ENCODE measurements around the gene EMX2.
"Not testable (repeated sequence)": the region's sequence is repeated elsewhere in the genome, so short reads cannot be mapped to it uniquely, and the experiment has no call there.

The EMX2 gene

GRCh38 chr10:117562896-117563737, 20.6 kb downstream of the EMX2 start:
- no peak for DNase-seq

GRCh38 chr10:117563780-117564179, 21.2 kb downstream of the EMX2 start:
- DNase-seq: no peak

GRCh38 chr10:117565068-117565467, 22.5 kb downstream of the EMX2 start:
- DNase-seq: no peak

GRCh38 chr10:117568334-117568733, 25.8 kb downstream of the EMX2 start:
- no peak for DNase-seq

GRCh38 chr10:117569610-117570390, 27.3 kb downstream of the EMX2 start:
- no peak for DNase-seq

GRCh38 chr10:117570880-117571279, 28.3 kb downstream of the EMX2 start:
- no peak for DNase-seq

- DNase-seq: no peak
Observed at GRCh38 chr10:117574498-117575146, 32.1 kb downstream of the EMX2 start.

GRCh38 chr10:117578490-117578889, 35.9 kb downstream of the EMX2 start:
- DNase-seq: no peak

- DNase-seq: no peak
Observed at GRCh38 chr10:117578999-117579590, 36.5 kb downstream of the EMX2 start.

GRCh38 chr10:117581961-117582360, 39.4 kb downstream of the EMX2 start:
- no peak for DNase-seq

- not testable (repeated sequence) for DNase-seq
Observed at GRCh38 chr10:117584831-117585230, 42.3 kb downstream of the EMX2 start.

GRCh38 chr10:117587036-117587435, 44.5 kb downstream of the EMX2 start:
- DNase-seq: no peak

GRCh38 chr10:117590101-117590875, 47.7 kb downstream of the EMX2 start:
- no peak for DNase-seq

GRCh38 chr10:117591043-117591442, 48.5 kb downstream of the EMX2 start:
- DNase-seq: no peak

GRCh38 chr10:117594722-117595121, 52.2 kb downstream of the EMX2 start:
- no peak for DNase-seq

- no peak for DNase-seq
Observed at GRCh38 chr10:117596706-117597105, 54.2 kb downstream of the EMX2 start.

GRCh38 chr10:117597216-117597615, 54.7 kb downstream of the EMX2 start:
- DNase-seq: no peak
